GM13977 (cell line): Measurements from ENCODE around the gene LUZP1.

Source experiments
- DNase-seq: peaks from one replicate; pipeline ENCODE4 v3.0.0; 2012; ENCODE audit warnings: low spot score
- in situ Hi-C: fragments of 300-500 bp; cut with MboI; formaldehyde crosslinking; loops from one replicate; pipeline ENCODE4 v1.12.0; 2022; ENCODE audit warnings: low sequenced_read_pairs, low pct_unique_long_range_greater_than_20kb, mixed read lengths, inconsistent platforms; ENCODE audit not compliant: unreplicated experiment
- TF ChIP-seq, protein P1 (sequence below): IDR thresholded peaks from 2 replicates; pipeline ENCODE4 v1.5.1; 2012; ENCODE audit warnings: mild to moderate bottlenecking, control low read depth; ENCODE audit not compliant: insufficient read depth; ENCODE audit errors: extremely low read depth, missing control alignments

The LUZP1 gene

DNA sequence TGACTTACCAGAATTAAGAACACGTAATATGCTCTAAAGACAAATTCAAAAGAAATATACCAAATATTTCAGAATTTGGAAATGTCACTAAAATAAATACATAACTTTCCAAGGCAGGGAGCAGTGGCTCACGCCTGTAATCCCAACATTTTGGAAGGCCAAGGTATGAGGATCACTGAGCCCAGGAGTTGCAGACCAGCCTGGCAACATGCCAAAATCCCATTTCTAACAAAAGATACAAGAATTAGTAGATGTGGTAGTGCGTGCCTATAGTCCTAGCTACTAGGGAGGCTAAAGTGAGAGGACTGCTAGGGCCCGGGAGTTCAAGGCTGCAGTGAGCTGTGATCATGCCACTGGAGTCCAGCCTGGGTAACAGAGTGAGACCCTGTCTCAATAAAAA lies 11.7 kb downstream of the LUZP1 start:
- TF ChIP-seq, protein P1, sequence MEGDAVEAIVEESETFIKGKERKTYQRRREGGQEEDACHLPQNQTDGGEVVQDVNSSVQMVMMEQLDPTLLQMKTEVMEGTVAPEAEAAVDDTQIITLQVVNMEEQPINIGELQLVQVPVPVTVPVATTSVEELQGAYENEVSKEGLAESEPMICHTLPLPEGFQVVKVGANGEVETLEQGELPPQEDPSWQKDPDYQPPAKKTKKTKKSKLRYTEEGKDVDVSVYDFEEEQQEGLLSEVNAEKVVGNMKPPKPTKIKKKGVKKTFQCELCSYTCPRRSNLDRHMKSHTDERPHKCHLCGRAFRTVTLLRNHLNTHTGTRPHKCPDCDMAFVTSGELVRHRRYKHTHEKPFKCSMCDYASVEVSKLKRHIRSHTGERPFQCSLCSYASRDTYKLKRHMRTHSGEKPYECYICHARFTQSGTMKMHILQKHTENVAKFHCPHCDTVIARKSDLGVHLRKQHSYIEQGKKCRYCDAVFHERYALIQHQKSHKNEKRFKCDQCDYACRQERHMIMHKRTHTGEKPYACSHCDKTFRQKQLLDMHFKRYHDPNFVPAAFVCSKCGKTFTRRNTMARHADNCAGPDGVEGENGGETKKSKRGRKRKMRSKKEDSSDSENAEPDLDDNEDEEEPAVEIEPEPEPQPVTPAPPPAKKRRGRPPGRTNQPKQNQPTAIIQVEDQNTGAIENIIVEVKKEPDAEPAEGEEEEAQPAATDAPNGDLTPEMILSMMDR = no peak
- DNase-seq = no peak
- in situ Hi-C loops = no loop called here

DNA sequence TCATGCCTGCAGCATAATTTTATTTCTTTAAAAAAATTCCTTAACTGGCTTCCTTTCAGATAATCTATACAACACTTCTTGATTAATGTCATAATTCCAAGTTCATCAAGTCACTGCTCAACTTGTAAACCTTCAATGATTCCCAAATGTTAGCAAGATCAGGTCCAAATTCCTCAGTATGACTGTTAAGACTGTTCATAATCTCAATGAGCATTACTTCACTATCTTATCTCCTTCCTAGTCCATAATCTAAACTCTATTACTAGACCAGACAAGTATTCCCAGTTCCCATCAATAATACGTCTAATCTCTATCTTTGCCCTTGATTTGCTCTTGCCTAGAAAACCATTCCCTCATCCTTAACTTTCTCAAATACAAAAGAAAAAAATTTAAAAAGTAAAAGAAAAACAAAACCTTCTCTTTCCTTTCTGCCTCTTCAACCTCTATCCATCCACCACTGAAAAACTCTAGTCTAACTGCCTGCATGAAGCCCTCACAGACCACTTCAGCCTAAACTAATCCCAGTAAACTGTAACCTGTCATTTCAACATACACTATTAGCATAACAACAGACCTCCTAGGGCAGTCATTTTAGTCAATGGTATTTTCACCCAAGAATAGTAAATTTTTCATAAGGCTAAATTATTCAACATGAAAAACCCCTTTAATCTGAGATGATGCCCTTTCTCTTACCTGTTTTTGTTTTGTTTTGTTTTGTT lies 15.5 kb downstream of the LUZP1 start:
- TF ChIP-seq, protein P1 = no peak
- in situ Hi-C loops = no loop called here
- no peak for DNase-seq

DNA sequence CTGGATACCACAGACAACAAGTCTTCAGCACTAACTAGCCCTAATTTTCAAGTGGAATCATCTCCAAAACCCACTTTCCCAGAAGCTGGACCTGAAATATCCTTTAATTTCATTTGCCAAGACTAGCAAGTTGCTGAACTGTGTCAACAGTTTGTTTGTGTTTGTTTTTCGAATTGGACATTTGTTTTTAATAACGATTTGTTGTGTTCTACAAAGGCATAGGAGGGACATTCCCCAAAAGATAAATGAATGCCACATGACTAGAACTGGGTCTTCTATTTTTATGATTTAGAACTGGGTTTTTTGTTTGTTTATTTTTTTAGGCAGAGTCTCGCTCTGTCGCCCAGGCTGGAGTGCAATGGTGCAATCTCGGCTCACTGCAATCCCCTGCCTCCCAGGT lies 17.9 kb downstream of the LUZP1 start:
- in situ Hi-C loops = no loop called here

DNA sequence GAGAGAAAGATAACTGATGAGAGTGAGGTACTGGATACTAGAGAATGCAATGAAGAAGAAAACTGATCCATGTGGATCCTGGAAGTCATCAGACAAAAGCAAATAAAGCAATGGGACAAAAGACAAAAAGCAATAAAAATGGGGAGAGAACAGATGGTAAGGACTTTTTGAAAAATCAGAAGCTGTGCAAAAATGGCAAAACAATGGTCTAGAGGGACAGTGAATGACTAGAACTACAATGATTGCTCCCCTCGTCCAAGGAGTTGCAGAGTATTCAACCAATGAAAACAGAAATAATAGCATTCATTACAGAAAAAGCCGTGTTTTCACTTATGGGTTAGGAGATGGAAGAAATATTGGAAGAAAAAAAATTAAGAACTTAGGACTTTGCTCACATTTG lies 18.5 kb downstream of the LUZP1 start:
- TF ChIP-seq, protein P1 = no peak
- DNase-seq = no peak
- in situ Hi-C loops = no loop called here

More for the DNA sequence above, 17.9 kb downstream of the LUZP1 start:
- DNase-seq = no peak
- TF ChIP-seq, protein P1 = no peak

DNA sequence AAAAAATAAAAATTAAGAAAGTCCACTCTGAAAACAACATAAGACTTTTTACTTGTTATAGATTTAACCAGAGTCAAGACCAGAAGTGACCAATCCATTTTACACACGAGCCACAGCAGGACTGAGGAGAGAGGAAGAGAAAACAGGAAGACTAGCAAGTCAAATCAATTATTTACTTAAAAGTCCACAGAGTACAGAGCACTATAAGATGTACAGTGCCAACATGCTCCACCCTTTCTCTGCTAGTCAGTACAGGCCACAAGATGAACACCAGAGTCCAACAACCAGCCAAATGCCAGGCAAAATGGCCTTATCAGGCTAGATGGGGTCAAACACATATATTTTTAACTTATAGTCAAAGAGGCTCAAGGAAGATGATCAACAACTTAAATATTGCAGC lies 19.5 kb downstream of the LUZP1 start:
- no peak for DNase-seq
- TF ChIP-seq, protein P1 = no peak
- in situ Hi-C loops = no loop called here

DNA sequence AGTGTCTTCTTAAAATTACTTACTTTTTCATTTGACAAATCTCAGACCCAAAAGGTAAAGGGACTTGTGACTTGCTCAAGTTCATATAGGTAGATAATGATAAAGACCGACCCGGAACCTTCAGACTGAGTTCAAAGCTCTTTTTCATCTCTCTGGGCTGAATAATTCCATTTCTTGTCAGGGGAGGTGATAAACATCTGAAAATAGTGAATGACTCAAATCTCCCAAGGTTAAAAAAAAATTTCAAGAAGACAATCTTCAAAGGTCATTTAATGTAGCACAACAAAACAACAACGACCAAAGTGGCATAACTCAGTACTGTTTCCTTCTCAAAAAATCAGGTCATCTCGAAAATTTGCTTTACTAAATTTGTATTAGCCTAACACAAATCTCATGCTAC lies 20.6 kb downstream of the LUZP1 start:
- DNase-seq = no peak
- in situ Hi-C loops = no loop called here
- TF ChIP-seq, protein P1 = no peak
